Kidney epithelial cell (primary cell): ENCODE measurements around the gene KHDC1L. TPM values are rescaled to one million over a fixed set of nuclear protein-coding genes. Genes with fewer than 3 reads are reported as not detected.
"Not testable (repeated sequence)": the region's sequence is repeated elsewhere in the genome, so short reads cannot be mapped to it uniquely, and the experiment has no call there.

ENCODE experiments used
- DNase-seq: peaks from one replicate; pipeline ENCODE4 v3.0.0-alpha.2; 2010; ENCODE audit warnings: low read depth
- H3K27me3 ChIP-seq: 2 replicates; pipeline ENCODE4 v1.6.0; 2011; ENCODE audit warnings: low read length; ENCODE audit not compliant: control insufficient read depth, insufficient read depth
- H3K36me3 ChIP-seq: 2 replicates; pipeline ENCODE4 v1.5.1; 2011; ENCODE audit warnings: low read length; ENCODE audit not compliant: control insufficient read depth, insufficient read depth
- H3K4me3 ChIP-seq: 2 replicates; pipeline ENCODE4 v1.5.1; 2011; ENCODE audit warnings: low read depth, mild to moderate bottlenecking, control low read depth, low read length
- CTCF ChIP-seq: IDR thresholded peaks from 2 replicates; pipeline ENCODE4 v1.5.1; 2011; ENCODE audit warnings: mild to moderate bottlenecking, moderate library complexity, low read length, control low read depth, inconsistent platforms; ENCODE audit not compliant: insufficient read depth, poor library complexity, severe bottlenecking
- total RNA-seq: library from RNA; depleted of rRNA; stranded (reverse); fragments of >200 nt; gene quantifications from 2 replicates; pipeline ENCODE4 v1.2.3, GENCODE V29; 2015

The KHDC1L gene
- total RNA-seq, 1 donor from 2014 or later: not detected

DNA sequence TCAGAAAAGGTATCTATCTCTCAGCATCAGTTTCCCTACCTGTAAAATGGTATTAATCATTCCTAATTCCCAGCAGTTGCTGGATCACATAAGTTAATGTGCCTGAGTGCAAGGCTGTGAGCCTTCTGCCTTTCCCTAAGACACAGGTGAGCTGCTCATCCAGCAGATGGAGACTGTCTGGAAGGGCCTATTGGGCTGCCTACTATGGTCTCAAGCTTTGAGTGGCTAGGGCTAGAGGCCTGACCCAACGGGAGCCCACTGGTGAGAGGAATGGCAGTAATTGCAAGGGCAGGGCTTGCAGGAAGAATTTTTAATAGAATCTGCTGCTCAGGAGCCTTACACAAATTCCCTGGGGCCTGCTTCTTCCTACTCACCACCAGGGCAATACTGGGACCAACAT lies 33.4 kb upstream of the KHDC1L start:
- H3K4me3 ChIP-seq: no peak overlapping the region
- no peaks in the 10 kb centered on the region for H3K27me3 ChIP-seq
- TF ChIP-seq CTCF: no peak
- no peaks in the 10 kb centered on the region for H3K36me3 ChIP-seq
- no peak for DNase-seq

GRCh38 chr6:73254323-73254722 lies 29.0 kb upstream of the KHDC1L start:
- not testable (repeated sequence) for H3K27me3 ChIP-seq, DNase-seq, H3K4me3 ChIP-seq, H3K36me3 ChIP-seq

GRCh38 chr6:73252703-73253102 lies 27.4 kb upstream of the KHDC1L start:
- no peak for DNase-seq
- peaks cover 3% of the 10 kb centered on the region for H3K27me3 ChIP-seq
- no peak overlapping the region for H3K4me3 ChIP-seq
- no peaks in the 10 kb centered on the region for H3K36me3 ChIP-seq
- TF ChIP-seq CTCF: no peak

- Histone ChIP-seq H3K27me3 (peaks cover 3% of the 10 kb centered on the region), H3K36me3 (no peaks in the 10 kb centered on the region), H3K4me3 (no peak overlapping the region)
- TF ChIP-seq CTCF: no peak
- DNase-seq: no peak
Observed at GRCh38 chr6:73250016-73250415, 24.7 kb upstream of the KHDC1L start.

GRCh38 chr6:73248192-73248903 lies 23.1 kb upstream of the KHDC1L start:
- no peaks in the 10 kb centered on the region for H3K36me3 ChIP-seq
- H3K27me3 ChIP-seq: peaks cover 3% of the 10 kb centered on the region
- no peak overlapping the region for H3K4me3 ChIP-seq
- DNase-seq: no peak
- TF ChIP-seq CTCF: no peak

DNA sequence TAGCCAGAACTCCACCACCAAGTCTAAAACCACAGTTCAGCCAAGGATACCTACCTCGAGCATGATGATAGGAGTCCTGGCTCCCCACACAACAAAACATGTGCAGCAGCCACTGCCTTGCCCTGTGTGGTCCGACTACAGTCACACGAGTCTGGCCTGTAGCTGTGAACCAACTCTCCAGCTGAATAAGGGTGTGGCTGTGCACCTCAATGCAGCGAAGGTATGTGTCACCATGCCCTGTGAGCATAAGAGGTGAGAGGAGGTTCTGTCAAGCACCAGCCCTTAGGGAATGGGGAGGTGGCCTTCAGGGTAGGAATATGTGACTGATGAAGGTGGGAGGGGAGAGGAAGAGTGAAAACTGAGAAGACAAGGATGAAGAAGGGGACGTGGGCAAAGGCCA lies 16.7 kb upstream of the KHDC1L start:
- no peak for TF ChIP-seq CTCF
- H3K4me3 ChIP-seq: no peak overlapping the region
- DNase-seq: no peak
- H3K36me3 ChIP-seq: no peaks in the 10 kb centered on the region
- H3K27me3 ChIP-seq: no peaks in the 10 kb centered on the region
